GM19025 (cell line): Measurements from ENCODE around the gene SCARB1.

Source experiments
- ATAC-seq: cut with Tn5 transposase; IDR thresholded peaks from one replicate; pipeline ENCODE4 v1.9.1; 2021; ENCODE audit warnings: mild to moderate bottlenecking, low read depth, moderate library complexity; ENCODE audit not compliant: unreplicated experiment

SCARB1 gene

DNA sequence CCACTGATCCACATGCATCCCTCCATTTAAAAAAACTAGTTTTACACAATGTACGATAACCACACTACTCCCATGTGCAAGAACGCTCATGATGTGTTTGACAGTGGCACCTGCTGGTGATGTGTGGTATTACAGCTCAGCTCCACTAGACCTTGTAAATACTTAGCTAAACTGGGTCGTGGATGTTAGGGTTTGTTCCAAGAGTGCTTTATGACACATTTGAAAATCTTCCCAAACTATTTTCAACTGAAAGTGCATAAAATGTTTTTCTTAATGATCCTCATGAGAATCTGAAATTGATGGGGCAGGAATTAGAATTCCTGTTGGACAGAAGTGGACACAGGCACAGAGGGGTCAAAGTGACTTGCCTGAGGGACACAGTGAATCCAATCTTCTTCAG is 99.2 kb downstream of the SCARB1 start:
- ATAC-seq, result no peak

DNA sequence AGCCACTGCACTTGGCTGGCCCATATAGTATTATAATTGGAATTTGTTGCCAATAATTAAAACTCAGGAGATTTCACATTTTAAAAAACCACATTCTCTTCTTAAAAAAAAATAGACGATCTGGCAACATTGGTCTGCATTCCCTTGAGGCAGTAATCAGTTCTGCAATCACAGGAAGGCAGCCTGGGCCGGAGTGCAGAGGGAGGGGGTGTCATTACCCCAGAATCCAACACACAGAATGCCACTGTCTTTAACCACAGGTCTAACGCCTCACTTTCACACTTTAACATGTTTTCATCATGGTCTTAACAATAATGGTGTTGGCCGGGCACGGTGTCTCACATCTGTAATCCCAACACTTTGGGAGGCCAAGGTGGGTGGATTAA is 100.1 kb downstream of the SCARB1 start:
- no peak for ATAC-seq

DNA sequence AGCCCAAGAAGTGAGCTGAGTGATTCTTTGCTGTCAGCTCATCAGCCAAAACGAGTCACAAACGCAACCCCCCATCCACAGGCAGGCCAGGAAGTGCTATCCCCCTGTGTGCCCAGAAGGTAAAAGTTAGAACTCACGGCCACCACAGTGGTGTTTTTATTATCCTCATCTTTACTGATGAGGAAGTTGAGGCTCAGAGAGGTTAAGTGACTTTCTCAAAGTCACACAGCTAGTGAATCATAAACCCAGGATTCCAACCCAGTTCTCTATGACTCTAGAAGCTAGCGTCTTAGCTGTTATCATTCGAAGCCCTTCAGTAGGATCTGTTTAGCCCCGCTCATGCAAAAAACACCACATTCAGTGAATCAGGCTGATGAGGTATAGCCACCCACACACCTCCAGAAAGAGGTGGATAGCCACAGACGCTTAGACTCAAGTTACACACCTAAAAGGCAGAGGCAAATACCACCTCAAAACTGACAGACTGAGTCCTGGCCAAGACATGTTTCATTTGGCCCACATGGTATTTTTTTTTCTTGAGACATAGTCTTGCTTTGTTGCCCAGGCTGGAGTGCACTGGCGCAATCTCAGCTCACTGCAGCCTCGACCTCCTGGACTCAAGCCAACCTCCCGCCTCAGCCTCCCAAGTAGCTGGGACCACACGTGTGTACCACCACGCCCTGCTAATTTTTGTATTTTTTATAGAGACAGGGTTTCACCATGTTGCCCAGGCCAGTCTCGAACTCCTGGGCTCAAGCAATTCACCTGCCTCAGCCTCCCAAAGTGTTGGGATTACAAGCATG is 100.7 kb downstream of the SCARB1 start:
- ATAC-seq, result no peak

DNA sequence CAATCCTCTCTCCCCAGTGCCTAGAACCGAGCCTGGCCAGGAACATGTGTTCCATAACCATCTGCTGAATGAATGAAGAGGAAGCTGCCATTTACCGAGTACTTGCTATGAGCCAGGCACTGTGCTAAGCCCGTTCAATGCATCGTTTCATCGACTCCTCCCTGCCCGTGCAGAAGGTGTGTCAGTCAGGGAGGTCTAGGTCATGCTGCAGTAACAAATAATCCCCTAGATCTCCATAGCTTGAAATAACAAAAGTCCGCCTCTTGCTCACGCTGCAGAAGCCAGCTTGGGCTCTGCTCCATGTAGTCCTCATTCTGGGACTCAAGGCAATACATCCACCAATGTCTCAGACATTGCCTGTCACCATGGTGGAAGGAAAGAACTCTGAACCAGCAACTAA is 101.3 kb downstream of the SCARB1 start:
- no peak for ATAC-seq

DNA sequence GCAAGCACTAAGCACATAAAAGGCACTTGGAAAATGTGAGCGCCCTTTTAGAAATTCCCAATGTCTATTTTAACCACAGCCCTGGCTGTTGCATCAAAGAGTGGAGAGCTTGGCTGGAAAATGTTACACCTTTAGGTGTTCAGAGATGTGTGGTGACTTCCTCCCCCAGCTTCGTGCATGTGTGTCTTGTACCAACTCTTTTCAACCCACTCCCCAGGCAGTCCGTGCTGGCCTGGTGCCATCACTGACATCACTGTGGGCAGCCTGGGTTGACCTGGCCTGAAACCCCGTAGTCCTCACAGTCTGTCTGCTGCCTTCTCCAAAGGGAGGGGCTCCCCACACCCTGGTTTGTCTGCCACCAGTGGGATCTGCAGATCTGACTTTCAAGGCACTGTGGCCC is 101.8 kb downstream of the SCARB1 start:
- no peak for ATAC-seq

DNA sequence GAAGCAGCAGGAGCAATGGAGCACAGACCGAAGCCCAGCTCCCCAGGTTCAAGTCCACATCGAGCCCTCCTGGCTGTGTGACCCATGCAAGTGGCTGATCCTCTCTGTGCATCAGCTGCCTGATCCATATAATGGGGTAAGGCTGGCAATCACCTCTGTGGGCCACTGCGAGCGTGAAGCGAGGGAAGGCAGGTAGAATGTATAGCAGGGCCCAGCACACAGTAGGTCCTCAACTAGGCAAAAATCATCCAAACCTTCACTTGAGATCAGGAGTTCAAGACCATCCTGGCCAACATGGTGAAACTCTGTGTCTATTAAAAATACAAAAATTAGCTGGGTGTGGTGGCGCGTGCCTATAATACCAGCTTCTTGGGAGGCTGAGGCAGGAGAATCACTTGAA is 102.6 kb downstream of the SCARB1 start:
- no peak for ATAC-seq

DNA sequence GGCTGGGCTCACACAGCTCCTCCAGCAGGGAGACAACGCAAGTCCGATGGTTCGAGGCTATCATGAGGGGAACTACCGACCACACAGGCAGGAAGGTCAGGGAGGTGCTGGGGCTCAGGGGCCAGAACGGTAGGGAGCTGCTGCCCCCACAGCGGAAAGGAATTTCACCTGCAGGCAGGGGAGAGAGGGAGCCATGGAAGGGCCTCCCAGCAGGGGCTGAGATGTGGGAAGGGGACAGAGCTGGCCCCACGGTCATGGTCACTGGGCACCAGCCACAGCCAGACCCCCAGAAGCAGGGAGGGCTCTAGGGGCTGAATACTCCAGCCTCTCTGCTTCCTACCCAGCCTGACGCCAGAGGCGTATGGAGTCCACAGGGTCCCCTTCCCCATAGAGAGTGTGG is 103.1 kb downstream of the SCARB1 start:
- ATAC-seq, result no peak

DNA sequence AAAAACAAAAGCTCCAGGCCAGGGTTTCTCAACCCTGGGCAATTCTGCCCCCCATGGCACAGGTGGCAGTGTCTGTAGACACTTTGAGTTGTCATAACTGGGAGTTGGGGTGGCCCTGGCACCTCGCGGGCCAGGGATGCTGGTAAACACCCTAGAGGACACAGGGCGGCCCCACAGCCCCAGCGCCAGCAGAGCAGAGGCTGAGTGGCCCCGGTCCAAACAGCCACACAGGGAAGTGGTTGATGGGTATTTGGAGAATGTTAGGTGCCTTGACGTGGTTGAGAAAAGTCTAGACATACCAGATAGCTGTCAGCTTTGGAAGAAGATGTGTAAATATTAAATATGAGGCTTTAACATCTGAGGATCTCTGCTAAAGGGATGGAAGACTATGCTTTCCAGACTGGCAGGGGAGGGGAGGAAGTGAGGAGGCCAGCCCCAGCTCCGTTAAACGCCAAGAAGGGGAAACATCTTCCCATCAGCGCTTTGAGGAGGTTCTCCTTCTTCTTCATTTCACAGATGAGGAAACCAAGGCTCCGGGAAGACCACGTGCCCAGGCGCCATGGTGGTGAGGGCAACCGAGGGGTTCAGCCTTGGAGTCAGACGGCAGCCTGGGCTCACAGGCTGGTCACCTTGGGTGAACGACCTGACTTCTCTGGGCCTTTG is 103.7 kb downstream of the SCARB1 start:
- ATAC-seq, result no peak

DNA sequence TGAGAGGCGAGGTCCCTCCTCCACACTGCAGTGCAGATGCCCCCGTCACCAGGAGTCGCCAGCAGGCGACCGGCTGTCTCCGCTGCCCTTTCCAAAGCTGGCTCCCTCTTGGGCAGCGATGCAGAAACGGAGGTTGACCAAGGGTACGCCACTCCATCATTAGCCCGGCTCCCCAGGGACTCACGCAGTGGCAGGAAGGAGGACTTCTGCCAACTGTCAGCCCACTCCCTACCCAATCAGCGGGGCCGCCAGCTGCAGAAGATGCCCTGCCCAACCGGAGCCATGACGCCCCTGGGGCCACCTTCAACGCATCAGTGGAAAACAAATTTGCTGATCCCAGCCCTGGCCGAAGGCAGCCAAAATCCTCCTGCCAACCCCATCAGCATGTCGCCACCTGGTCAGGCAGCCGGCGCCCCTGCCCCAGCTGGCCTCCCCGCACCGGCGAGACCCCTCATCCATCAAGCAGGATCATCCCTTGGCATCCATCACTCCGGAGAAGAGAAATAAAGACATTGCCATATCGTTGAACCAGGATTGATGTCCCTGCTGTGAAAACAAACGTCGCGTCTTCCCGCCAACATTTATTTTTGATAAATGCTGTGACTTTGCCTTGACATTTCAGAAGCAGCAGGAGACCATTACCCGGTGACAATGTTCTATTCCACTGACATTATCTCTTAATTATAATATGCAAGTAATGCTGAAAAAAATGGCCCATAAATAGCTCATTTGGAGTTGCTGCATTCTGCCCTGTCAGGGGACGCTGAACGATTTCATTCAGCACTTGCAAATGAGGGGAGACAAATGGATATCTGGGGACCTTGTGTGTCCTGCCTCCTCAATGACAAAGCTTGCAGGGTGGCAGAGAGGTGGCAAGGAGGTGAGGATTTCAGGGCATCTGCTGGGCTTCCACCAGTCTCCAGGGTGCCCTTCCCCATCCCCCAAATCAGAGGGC is 105.1 kb downstream of the SCARB1 start:
- no peak for ATAC-seq

DNA sequence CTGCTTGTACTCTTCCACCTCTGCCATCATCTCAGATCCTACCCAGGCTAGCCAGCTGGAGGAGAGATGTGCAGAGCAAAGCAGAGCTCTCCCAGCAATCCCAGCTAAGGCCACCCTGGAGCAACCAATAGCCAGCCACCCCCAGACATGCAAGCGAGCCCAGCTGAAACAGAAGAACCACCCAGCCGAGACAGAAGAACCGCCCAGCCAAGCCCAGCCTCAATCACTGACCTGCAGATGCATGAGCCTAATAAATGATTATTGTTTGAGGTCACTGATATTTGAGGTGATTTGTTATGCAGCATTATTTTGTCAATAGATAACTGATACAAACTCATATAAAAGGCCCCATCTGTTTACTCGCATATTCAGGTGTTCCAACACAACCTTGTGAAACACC is 106.3 kb downstream of the SCARB1 start:
- no peak for ATAC-seq

DNA sequence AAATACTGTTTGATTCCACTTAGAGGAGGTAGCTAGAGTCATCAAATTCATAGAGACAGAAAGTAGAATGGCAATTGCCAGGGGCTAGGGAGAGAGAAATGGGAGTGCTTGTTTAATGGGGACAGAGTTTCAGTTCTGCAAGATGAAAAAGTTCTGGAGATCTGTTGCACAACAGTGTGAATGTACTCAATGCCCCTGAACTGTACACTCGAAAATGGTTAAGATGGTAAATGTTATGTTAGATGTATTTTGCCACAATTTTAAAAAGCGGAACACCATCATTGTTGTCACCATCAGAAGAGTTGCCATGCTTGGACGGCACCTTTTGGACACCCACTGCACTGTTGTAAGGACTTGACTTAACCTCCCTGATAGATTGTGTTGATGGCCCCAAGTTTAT is 106.9 kb downstream of the SCARB1 start:
- no peak for ATAC-seq

DNA sequence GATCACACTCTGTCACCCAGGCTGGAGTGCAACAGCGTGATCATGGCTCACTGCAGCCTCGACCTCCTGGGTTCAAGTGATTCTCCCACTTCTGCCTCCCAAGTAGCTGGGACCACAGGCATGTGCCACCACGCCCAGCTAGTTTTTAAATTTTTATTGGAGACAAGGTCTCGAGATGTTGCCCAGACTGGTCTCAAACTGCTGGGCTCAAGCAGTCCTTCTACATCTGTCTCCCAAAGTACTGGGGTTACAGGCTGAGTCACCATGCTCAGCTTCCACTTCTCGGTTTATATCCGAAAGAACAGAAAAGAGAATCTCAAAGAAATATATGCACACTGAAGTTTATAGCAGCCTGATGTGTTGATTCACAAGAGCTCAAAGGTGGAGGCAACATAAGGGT is 107.5 kb downstream of the SCARB1 start:
- no peak for ATAC-seq

DNA sequence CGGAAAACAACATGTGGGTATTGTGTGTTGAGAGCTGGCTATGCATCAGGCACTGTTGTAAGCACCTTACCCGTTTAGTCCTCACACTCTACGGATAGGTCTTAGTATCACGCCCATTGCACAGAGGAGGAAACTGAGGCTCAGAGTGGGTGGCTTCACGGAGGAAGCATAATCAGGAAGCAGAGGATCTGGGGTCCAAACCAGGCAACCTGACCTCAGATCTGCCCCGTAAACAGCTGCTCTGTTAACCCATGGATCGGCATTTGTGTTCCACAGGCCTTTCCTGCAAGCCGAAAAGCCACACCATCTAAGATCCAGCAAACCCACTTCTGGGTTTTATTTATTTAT is 107.9 kb downstream of the SCARB1 start:
- no peak for ATAC-seq

DNA sequence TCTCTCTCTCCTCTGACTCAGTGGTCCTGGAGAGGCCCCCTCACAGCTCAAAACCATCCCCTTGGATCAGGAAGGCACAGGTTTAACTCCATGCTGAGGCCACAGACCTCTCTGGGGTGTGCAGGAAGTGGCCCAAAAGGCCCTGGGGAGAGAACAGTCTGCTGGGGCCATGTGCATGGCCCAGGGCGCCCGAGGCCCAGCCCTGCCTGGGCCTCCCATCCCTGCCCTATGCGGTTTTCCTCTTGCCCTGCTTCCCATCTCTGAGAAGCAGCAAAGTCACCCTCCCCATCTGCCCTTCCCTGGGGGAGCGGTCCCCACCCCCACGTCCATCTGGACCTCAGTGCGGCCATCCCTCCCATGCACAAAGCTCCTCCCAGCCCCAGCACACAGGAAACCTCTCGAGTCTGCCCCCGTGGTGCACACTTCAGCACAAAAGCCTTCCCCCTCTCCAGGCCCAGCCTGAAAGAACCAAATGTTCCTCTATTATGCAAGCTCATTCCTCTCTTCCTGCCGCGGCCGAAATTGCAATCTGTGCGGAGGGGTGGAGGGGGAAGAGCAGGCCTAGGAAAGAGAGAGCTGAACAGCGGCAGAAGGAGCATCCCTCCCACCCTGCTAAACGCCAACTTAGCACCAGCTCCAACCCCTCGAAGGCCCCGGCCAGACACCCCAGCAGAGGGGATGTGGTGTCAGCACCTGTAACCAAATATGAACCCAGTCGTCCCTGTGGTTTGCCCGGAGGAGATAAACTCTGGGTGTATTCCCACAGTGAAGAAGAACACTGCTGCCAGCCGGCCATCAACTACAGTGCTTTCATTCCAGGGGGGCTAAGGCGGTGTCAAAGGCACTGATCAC is 108.5 kb downstream of the SCARB1 start:
- no peak for ATAC-seq

DNA sequence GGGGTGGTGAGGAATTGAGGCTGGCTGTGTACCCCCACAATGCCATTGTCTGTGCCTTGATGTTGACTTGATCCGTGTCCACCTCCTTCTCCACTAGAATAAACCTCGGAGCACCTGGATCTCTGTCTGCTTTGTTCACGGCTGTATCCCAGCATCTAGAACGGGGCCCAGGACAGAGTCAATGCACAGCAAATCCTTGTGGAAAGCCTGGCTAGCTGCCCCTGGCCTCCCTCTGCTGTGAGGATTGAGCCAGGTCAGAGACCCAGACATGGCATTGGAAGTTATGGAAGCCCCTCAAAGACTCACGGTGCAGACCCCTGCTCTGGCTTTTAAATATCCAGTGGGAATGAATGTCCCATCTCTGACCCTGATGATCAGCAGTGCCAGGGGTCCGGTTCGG is 109.2 kb downstream of the SCARB1 start:
- ATAC-seq, result no peak

DNA sequence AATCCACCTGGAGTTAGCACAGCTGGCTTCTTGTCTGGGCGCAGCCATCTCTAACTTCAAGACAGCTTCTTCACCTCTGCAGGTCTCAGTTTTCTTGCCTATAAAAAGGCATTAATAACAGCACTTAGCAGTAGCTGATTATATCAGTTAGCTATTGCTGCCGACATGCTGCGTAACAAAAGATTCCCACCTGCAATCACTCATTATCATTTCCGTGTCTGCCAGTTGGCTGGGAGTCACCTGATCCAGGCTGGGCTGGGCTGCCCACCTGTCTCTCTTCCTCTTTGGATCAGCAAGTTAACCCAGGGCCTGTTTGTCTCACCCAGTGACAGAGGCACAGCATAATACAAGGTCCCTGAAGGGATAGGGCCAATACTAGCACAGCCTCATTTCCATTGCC is 109.7 kb downstream of the SCARB1 start:
- ATAC-seq, result no peak

DNA sequence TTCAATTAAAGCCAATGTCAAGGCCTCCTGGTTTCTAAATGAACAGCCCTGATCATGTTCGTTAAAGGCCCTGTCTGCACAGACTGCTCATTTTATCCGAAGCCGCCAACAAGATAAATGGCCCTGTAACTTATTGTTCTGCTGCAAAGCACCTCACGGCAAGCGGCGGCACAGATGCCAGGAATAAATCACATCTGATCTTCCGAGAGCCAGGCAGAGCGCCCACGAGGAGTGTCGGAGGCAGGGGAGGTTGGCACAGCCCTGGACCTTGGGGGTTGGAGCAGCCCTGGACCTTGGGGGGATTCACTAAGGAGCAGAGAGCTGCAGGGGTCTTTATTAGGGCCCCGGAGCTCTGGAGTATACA is 110.5 kb downstream of the SCARB1 start:
- no peak for ATAC-seq

DNA sequence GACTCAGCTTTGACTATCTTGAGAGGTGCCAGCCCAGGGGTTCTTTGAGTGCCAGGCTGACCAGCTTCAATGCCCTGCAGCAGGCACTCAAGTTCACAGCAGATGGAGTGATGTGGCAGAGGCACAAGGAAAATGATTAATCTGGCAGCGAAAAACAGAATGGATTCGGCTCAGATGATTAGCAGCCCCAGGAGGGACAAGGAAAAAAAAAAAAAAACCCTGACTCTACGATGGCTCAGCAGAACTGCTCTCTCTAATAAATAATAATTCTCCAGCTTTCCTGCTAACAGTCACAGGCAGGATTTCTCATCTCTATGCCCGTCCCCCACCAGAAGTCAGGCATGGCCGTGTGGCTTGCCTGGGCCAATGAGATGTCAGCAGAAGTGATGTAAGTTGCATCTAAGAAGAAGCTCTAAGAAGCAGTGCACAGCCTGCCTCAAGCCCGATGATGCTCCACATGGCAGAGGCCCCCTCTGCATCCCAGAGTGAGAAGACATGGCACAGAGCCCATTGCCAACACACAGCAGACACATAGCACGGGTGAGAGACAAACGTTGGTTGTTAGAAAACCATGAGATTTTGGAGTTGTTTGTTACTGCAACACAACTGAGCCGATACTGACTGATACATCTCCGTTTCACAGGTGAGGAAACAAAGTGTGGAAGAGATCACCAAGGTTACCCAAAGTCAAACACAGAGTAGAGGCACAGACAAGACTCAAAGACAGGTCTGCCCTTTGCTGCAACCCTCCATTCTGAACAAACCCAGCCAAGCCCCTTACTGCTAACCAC is 111.0 kb downstream of the SCARB1 start:
- ATAC-seq, result no peak

DNA sequence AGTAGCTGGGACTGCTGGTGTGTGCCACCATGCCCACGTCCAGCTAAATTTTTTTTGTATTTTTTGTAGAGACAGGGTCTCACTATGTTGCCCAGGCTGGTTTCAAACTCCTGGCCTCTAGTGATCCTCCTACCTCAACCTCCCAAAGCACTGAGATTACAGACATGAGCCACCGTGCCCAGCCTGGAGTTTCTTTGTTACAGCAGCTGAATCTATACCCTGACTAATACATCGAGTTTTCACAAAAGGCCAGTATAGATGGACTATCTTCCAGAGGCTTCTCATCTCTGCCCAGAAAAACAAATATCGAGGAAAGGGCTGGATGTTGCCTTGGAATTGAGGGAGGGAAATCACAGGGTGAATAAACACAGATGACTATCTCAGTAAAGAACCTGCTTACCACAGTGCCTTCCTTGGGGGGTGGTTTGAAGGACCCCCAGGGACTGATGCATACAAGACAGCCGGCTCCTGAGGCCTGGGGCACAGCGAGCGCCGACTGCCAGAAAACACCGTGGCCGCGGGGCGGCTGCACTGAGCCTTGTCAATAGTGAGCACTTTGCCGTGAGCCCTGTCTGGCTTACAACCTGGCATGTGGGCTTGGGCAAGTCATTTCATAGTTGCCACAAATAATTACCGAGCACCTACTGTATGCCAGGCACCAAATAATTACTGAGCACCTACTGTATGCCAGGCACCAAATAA is 111.9 kb downstream of the SCARB1 start:
- no peak for ATAC-seq
